Mucosa of descending colon (tissue), 3 donors: Measurements from ENCODE around the gene KCNAB2. TPM values are rescaled to one million over a fixed set of nuclear protein-coding genes. Genes with fewer than 3 reads are reported as not detected.

Experiments used
- ATAC-seq: fragments of 200-7000 bp; cut with Tn5 transposase; one replicate; pipeline ENCODE4 v1.9.1; 2020; ENCODE audit warnings: mild to moderate bottlenecking, moderate library complexity
- DNase-seq, 3 donors: peaks; one replicate each; pipeline ENCODE4 v3.0.0-alpha.2; 2020
- H3K36me3 ChIP-seq: fragments of 200-600 bp; one replicate; pipeline ENCODE4 v1.8.0; 2021; ENCODE audit warnings: low read depth, mild to moderate bottlenecking
- H3K4me1 ChIP-seq: fragments of 200-600 bp; one replicate; pipeline ENCODE4 v1.8.0; 2021; ENCODE audit warnings: low read depth, mild to moderate bottlenecking
- H3K4me3 ChIP-seq: fragments of 200-600 bp; one replicate; pipeline ENCODE4 v1.8.0; 2021; ENCODE audit warnings: mild to moderate bottlenecking
- H3K9me3 ChIP-seq: fragments of 200-600 bp; one replicate; pipeline ENCODE4 v1.8.0; 2021; ENCODE audit warnings: mild to moderate bottlenecking
- intact Hi-C, 2 donors: fragments of 100-400 bp; cut with DNase I in 1 of 2; cut with micrococcal nuclease in 1 of 2; formaldehyde crosslinking; loops; one replicate each; pipeline versions ENCODE4 v1.11.0 to v1.11.1; 2022; cut with DNase I, micrococcal nuclease
- total RNA-seq, 3 donors: library from RNA; stranded (reverse); fragmentation: NEBNext Ultra II Directional in 2 of 3; extraction: Animal tissue kit (Norgen Biotek cat#: 25700) in 2 of 3; gene quantifications; one replicate each; pipeline versions ENCODE4 v1.2.1 to v1.2.4, GENCODE V29; 2021 to 2023
- TF ChIP-seq, protein P1 (sequence below): fragments of 200-600 bp; IDR thresholded peaks from one replicate; pipeline ENCODE4 v1.8.0; 2022; ENCODE audit warnings: antibody characterized with exemption, mild to moderate bottlenecking
- donor health status: DM: no; HTN: no; CAD: no; lungs with moderate emphysema.
- donor health status: DM: no; HTN: no; CAD: no.
- donor health status: DM: no; HTN: yes; CAD: no.

Gene KCNAB2
- total RNA-seq, 3 donors from 2014 or later: 6.9 to 15.7 (median 11.8) TPM

GRCh38 chr1:6097824-6098223, 52.1 kb downstream of the KCNAB2 start:
- Histone ChIP-seq H3K4me1 (no peaks in the 10 kb centered on the region), H3K4me3 (no peak overlapping the region), H3K9me3 (no peaks in the 10 kb centered on the region), H3K36me3 (no peaks in the 10 kb centered on the region)
- TF ChIP-seq, protein P1, sequence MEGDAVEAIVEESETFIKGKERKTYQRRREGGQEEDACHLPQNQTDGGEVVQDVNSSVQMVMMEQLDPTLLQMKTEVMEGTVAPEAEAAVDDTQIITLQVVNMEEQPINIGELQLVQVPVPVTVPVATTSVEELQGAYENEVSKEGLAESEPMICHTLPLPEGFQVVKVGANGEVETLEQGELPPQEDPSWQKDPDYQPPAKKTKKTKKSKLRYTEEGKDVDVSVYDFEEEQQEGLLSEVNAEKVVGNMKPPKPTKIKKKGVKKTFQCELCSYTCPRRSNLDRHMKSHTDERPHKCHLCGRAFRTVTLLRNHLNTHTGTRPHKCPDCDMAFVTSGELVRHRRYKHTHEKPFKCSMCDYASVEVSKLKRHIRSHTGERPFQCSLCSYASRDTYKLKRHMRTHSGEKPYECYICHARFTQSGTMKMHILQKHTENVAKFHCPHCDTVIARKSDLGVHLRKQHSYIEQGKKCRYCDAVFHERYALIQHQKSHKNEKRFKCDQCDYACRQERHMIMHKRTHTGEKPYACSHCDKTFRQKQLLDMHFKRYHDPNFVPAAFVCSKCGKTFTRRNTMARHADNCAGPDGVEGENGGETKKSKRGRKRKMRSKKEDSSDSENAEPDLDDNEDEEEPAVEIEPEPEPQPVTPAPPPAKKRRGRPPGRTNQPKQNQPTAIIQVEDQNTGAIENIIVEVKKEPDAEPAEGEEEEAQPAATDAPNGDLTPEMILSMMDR: no peak
- peak in 1 of 3 donors; percentile 41 for DNase-seq
- intact Hi-C loops: no loop called here
- no peak for ATAC-seq

GRCh38 chr1:6098303-6099215, 52.9 kb downstream of the KCNAB2 start:
- H3K4me3 ChIP-seq: no peak overlapping the region
- intact Hi-C loops: no loop called here
- H3K36me3 ChIP-seq: no peaks in the 10 kb centered on the region
- no peaks in the 10 kb centered on the region for H3K9me3 ChIP-seq
- DNase-seq (peak in 2 of 3 donors; percentile 21 to 53), ATAC-seq (peak; percentile 35)
- H3K4me1 ChIP-seq: no peaks in the 10 kb centered on the region
- TF ChIP-seq, protein P1: no peak

- Histone ChIP-seq H3K9me3 (no peaks in the 10 kb centered on the region), H3K4me3 (no peak overlapping the region), H3K36me3 (no peaks in the 10 kb centered on the region), H3K4me1 (no peaks in the 10 kb centered on the region)
- intact Hi-C loops: no loop called here
- TF ChIP-seq, protein P1: no peak
- ATAC-seq: no peak
- peak in 1 of 3 donors; percentile 40 for DNase-seq
Observed at GRCh38 chr1:6099297-6099696, 53.6 kb downstream of the KCNAB2 start.

DNA sequence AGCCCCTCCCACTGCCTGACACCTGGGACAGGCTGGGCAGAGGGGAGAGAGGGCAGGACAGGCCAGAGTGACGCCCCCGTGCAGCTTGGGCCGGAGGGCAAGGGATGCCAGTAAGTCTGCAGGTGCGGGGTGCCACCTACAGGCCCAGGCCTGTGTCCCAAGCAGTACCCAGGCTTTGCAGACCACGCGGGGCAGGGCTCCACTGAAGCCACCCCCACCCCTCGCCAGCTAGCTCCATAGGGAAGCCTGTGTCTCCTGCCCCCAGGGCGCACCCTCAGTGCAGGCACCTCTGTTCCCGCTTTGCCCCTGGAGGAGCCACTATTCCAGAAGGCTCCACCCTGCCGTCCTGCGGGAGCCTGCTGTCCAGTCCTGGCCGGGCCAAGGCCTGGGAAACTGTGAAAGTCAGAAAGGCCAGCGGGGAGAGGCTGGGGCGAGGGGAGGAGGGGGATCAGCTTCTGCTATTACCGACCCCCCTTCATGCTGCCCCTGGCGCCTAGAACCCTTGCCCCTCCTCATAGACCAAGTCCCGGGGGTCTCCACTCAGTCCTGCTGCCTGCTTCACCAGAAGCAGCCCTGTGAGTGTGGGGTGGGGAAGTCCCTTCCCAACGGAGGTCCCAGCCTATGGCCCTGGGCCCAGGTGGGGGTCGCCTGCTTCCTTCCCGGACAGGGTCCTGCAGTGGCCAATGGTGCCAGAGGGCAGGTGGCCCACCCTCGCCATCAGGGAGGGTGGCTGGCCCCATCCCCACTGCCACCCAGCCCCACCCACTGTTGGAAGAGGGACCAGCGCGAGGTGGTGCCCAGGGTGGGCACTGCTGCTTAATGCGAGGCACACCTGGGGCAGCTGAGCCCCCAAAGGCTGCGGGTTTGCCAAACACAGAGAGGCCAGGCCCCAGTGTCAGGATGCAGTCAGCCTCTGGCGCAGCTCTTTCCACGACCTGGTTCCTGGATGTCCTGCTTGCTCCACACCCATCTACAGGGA, 54.4 kb downstream of the KCNAB2 start:
- TF ChIP-seq, protein P1: no peak
- no peak overlapping the region for H3K4me3 ChIP-seq
- no peaks in the 10 kb centered on the region for H3K4me1 ChIP-seq
- peak; percentile 27 for ATAC-seq
- DNase-seq: peak in 2 of 3 donors; percentile 17 to 54
- intact Hi-C loops: no loop called here
- no peaks in the 10 kb centered on the region for H3K9me3 ChIP-seq
- H3K36me3 ChIP-seq: no peaks in the 10 kb centered on the region
